ENCODE measurements around the gene TNFRSF14. TPM values are rescaled to one million over a fixed set of nuclear protein-coding genes. Genes with fewer than 3 reads are reported as not detected.
A peak's percentile ranks its signal among the peaks of the same experiment; 100 is the strongest.

The TNFRSF14 gene
- total and polyA plus RNA-seq, 2 of the 13 experiments (the other 11 are each of a cell fraction or from before 2014, with no cell fraction given) = 11.9 to 49.9 TPM

- TF ChIP-seq, protein P1, sequence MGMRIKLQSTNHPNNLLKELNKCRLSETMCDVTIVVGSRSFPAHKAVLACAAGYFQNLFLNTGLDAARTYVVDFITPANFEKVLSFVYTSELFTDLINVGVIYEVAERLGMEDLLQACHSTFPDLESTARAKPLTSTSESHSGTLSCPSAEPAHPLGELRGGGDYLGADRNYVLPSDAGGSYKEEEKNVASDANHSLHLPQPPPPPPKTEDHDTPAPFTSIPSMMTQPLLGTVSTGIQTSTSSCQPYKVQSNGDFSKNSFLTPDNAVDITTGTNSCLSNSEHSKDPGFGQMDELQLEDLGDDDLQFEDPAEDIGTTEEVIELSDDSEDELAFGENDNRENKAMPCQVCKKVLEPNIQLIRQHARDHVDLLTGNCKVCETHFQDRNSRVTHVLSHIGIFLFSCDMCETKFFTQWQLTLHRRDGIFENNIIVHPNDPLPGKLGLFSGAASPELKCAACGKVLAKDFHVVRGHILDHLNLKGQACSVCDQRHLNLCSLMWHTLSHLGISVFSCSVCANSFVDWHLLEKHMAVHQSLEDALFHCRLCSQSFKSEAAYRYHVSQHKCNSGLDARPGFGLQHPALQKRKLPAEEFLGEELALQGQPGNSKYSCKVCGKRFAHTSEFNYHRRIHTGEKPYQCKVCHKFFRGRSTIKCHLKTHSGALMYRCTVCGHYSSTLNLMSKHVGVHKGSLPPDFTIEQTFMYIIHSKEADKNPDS (CRISPR knock-in tag; IDR thresholded peaks at IDR 0.05) = no peak
- TF ChIP-seq, protein P2, sequence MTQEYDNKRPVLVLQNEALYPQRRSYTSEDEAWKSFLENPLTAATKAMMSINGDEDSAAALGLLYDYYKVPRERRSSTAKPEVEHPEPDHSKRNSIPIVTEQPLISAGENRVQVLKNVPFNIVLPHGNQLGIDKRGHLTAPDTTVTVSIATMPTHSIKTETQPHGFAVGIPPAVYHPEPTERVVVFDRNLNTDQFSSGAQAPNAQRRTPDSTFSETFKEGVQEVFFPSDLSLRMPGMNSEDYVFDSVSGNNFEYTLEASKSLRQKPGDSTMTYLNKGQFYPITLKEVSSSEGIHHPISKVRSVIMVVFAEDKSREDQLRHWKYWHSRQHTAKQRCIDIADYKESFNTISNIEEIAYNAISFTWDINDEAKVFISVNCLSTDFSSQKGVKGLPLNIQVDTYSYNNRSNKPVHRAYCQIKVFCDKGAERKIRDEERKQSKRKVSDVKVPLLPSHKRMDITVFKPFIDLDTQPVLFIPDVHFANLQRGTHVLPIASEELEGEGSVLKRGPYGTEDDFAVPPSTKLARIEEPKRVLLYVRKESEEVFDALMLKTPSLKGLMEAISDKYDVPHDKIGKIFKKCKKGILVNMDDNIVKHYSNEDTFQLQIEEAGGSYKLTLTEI (CRISPR knock-in tag; conservative IDR thresholded peaks at IDR 0.05) = no peak
- TF ChIP-seq ZNF20 (CRISPR knock-in tag; IDR thresholded peaks at IDR 0.05) = no peak
- TF ChIP-seq ZNF558 (CRISPR knock-in tag; IDR thresholded peaks at IDR 0.05; ENCODE audit: borderline replicate concordance) = no peak
- TF ChIP-seq ZNF670 (CRISPR knock-in tag; IDR thresholded peaks at IDR 0.05; ENCODE audit: borderline replicate concordance) = no peak
- no peak for TF ChIP-seq RORA (CRISPR knock-in tag; IDR thresholded peaks at IDR 0.05)
- TF ChIP-seq ZNF562 (CRISPR knock-in tag; IDR thresholded peaks at IDR 0.05; ENCODE audit: borderline replicate concordance) = no peak
- TF ChIP-seq KDM3A (CRISPR knock-in tag; IDR thresholded peaks at IDR 0.05; ENCODE audit: low read depth) = no peak
- TF ChIP-seq THAP9 (CRISPR knock-in tag; IDR thresholded peaks at IDR 0.05; ENCODE audit: borderline replicate concordance) = no peak
- no peak for TF ChIP-seq ZNF709 (CRISPR knock-in tag; IDR thresholded peaks at IDR 0.05)
- no peak for TF ChIP-seq ARID2 (CRISPR knock-in tag; IDR thresholded peaks at IDR 0.05; ENCODE audit: borderline replicate concordance)
- TF ChIP-seq RNF2 (conservative IDR thresholded peaks at IDR 0.05; ENCODE audit: low read depth) = no peak
- no peak for TF ChIP-seq MYNN (CRISPR knock-in tag; IDR thresholded peaks at IDR 0.05; ENCODE audit: low read depth)
- no peak for TF ChIP-seq ZNF572 (CRISPR knock-in tag; IDR thresholded peaks at IDR 0.05)
- no peak for TF ChIP-seq ZNF225 (CRISPR knock-in tag; IDR thresholded peaks at IDR 0.05)
- TF ChIP-seq ZNF564 (CRISPR knock-in tag; IDR thresholded peaks at IDR 0.05) = no peak
- TF ChIP-seq ZNF343 (CRISPR knock-in tag; IDR thresholded peaks at IDR 0.05) = 0 out of 2 replicates have a peak, but pooled peaks have one; percentile 26
- TF ChIP-seq ZFP1 (CRISPR knock-in tag; IDR thresholded peaks at IDR 0.05) = no peak
- no peak for TF ChIP-seq HNRNPUL1 (IDR thresholded peaks at IDR 0.05; ENCODE audit: low read depth, low read length)
- TF ChIP-seq STAT5B (CRISPR knock-in tag; IDR thresholded peaks at IDR 0.05) = no peak
- TF ChIP-seq ZFP41 (CRISPR knock-in tag; IDR thresholded peaks at IDR 0.05; ENCODE audit: borderline replicate concordance) = no peak
- TF ChIP-seq ZNF235 (CRISPR knock-in tag; IDR thresholded peaks at IDR 0.05; ENCODE audit: borderline replicate concordance) = no peak
- no peak for TF ChIP-seq ZNF350 (CRISPR knock-in tag; IDR thresholded peaks at IDR 0.05; ENCODE audit: borderline replicate concordance, low read depth)
- TF ChIP-seq ZNF337 (CRISPR knock-in tag; IDR thresholded peaks at IDR 0.05; ENCODE audit: borderline replicate concordance, low read depth) = no peak
Measured at GRCh38 chr1:2585318-2586092, 29.3 kb downstream of the TNFRSF14 start (continued).

All from HepG2 (cell line).